Stimulated activated CD4-positive, alpha-beta T cell treated with anti-CD3 and anti-CD28 coated beads, Interleukin-4, amount 100 ng/mL, for 4 hours (primary cell): ENCODE results near the gene FAM136A.
"Not testable (repeated sequence)": the region's sequence is repeated elsewhere in the genome, so short reads cannot be mapped to it uniquely, and the experiment has no call there.

Experiments
- DNase-seq, 2 experiments: peaks; one replicate each; pipeline ENCODE4 v3.0.0-alpha.2; 2020

FAM136A gene

DNA sequence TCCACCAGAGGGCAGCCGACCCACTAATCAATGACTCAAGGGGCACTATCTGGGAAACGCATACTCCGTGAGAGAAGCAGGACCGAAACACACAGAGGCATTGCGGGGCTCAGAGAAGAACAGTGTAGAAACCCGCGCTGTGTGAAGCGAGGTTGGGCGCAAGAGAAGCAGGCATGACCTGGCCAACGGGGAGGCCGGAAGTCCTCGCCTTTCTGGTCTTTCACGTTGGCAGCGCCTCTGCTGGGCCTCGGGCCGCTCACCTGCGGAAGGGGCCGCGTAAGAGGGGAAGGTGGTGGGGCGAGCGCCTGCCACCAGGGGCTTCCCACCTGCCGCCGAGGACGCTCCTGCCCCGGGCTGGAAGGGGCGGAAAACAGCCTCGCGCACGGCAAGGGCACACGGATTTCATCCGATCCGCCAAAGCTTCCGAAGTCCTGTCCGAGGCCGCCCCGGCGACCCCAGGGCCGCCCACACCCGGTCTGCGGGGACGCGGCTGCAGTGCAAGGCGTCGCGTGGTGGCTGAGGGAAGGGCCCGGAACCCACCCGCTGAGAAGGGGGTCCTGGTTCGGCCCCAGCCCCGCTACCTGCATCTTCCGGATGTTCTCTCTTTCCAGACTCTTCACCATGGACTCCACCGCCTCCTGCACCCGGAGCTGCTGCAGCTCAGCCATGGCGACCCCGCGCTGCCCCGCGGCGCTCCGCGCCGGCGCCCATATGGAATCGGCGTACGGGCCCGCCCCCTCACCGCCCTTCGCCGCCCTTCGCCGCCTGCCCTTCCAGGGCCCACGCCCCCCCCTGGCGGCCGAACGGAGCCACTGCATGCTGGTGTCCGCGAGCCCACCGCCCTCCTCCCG is at the start of gene FAM136A:
Gene FAM136A, minus strand, starts transcription at position 724 of the 851 bp plus-strand sequence. Its CDS starts 56 bp downstream, at position 668.
- peak; percentile 84 to 89 for DNase-seq

DNA sequence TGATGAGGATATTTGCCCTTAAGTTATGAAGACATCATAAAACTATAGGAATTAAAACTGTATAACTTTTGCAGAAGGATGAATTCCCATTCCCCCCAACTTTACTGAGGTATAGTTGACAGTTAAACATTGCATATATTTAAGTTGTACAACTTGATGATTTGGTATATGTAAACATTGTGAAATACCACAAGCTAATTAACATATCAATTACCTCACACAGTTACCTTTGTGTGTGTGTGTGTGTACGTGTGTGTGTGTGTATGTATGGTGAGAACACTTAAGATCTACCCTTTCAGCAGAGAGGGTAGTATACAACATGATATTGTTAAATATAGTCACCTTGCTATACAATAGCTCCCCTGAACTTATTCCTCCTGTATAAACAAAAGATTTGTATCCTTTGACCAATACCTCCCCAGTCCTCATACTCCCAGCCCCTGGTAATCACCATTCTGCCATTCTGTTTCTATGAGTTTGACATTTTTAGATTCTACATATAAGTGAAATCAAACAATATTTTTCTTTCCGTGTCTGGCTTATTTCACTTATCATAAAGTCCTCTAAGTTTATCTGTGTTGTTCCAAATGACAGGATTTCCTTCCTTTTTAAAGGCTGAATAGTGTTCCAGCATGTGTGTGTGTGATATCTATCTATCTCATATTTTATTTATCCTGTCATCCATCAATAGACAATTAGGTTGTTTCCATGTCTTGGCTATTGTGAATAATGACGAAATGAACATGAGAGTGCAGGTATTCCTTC is 48.2 kb upstream of the FAM136A start:
- no peak for DNase-seq

DNA sequence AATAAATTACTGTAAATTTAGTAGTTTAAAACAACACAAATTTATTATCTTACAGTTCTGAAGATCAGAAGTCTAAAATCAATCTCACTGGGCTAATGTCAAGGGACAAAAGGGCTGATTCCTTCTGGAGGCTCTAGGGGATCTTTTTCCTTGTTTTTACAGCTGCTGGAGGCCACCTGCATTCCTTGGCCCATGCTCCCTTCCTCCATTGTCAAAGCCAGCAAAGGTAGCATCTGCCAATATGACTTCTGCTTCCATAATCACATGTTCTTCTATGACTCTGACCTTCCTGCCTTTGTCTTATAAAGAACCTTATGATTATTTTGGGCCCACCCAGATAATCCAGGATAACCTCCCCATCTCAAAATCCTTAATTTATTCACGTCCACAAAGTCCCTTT is 46.0 kb upstream of the FAM136A start:
- no peak for DNase-seq

DNA sequence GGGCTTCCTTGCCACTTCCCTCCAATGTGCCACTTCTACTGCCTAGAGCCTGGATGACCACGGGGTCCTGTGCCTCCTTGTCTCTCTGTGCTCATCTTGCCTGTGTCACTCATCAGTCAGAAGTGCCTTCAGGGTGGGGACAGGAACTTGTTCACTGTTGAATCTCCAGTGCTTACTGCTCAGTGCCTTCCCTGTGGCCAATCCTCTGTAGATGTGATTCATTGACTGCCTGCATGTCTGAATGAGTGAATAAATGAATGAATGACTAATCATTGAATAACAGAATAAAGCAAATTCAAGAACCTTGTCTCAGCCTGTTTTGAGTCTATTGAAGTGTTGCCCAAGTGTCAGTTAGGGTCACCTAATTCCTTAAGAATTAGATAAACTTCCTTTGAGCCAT is 42.3 kb upstream of the FAM136A start:
- no peak for DNase-seq

DNA sequence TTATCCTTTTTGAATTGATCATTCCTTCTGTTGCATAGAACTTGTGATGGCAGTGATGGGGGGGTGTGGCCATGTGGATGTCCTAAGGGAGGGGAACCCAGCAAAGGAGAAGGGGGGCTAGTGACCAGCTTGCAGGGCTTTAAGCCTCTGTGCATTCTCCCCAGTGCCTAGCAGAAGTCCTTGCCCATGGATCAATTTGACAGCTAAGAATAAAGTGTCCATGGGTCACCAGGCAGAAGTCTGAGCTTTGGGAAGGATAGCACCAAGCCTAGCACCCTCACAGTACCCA is 39.6 kb upstream of the FAM136A start:
- no peak for DNase-seq

DNA sequence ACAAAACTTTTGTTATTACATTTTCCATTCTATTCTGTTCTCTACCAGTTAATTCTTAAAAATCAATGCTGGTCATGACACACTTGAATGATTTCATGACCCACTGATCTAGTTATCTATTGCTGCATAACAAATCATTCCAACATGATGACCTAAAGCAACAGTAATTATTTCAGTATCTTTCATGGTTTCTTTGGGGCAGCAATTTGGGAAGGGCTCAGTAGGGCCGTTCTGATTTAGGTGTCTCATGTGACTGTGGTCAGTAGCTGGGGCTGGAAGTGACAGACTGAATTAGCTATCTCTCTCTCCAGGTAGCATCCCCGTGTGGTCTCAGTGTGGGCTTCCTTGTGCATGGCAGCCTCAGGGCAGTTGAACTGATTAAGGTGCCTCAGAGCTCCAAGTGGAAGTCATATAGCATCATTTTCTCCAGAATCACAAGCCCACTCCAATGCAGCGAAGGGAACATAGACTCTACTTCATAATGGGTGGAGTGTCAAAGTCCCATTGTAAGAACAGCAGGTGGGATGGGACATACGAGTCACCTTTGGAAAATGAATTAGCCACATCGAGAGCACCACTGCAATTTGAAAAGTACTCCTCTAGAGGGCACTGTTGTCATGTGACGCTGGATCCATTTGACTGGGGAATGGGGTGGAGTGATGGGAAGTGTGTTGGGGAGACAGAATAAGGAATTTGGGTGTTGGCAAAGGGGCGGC is 39.1 kb upstream of the FAM136A start:
- peak; percentile 3 to 14 for DNase-seq

DNA sequence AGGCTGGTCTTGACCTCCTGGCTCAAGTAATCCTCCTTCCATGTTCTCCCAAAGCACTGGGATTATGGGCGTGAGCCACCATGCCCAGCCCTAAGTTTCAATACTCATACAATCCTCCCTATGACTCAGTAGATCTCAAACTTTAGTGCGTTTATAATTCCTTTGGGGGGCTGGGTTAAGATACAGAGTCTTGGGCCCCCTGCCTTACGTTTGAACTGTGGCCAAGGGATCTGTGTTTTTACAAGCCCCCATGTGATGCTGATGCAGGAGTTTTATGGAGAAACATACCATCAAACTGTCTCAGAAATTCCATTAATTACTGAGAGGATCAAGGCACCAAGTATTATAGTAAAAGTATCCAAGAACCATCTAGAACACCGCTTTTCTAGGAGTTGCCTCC is 38.2 kb upstream of the FAM136A start:
- DNase-seq, result no peak

DNA sequence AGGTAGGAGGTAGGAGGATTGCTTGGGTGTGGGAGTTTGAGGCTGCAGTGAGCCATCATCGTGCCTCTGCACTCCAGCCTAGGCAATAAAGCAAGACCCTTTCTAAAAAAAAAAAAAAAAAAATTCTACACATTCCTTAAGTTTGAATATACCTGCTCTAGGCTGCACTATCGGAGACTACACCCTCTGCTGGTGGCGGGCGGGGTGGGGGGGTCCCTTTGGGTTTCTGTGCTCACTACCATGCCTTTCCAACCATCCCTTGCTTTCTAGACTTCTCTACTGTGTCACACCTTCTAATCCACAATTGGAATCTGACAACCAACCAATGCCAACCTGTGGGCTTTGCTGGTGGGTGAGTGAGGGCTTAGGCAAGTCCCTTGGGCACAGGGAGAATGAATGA is 34.7 kb upstream of the FAM136A start:
- DNase-seq, result no peak

DNA sequence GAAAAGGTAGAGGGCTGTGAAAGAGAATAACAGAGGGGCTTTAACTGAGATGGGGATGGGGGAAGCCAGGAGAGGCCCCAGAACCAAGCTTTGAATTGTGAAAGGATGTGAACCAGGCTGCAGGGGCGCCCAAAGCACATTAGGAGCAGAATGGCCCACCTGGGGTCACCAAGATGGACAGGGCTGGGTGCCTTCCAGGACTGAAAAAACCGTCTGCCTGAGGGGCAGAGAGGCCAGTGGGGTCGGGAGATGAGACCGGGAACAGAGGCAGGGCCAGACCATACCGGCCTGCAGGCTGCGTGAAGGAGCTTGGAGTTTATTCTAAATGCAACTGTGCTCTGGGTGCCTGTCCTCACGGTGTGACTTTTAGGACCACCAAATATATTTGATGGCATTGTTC is 29.1 kb upstream of the FAM136A start:
- DNase-seq, result no peak

DNA sequence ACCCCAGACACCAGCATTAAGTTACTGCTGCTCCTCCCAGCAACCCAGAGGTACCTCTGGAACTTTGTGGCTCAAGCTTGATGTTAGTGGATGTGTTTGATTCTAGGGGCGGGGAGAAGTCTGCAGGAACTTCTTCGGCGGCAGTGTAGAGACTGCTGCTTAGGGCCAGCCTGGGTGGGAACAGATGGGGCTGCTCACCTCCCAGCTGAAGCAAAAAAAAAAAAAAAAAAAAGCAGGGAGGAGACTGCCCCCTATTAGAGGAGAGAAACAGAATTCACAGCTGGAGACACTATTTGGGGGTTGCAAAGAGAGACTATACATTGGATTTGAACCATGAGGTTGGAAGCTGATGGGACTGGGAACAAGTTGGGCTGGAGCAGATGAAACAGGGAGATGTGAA is 28.6 kb upstream of the FAM136A start:
- no peak for DNase-seq

DNA sequence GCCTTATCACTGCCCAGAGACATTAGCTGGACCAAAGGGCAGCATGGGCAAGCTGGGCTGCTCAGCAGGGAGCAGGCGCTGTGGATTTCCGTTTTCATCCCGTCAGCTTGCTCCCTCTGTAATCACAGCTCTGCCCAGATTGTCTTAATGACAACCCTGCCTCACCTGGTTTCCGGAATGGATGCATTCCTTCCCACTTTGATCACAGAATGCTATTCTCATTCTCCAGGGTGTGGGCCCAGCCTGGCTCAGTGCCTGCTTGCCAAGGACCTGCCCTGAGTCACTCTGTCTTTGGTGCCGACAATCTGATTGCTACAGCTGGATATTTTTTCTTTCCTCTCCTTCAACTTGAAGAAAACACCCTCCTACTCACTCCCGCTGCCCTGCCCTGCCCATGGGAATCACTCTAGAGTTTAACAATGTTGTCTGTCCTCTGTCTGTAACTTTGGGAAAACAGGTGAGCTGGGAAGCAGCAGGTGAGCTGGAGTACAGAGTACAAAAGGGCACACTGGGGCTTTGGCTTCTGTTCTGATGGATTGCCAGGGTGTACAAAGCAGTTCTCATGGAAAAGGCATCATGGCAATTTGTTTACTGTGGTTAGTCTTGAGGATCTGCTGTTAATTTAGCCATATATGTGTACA is 27.2 kb upstream of the FAM136A start:
- DNase-seq, result no peak

DNA sequence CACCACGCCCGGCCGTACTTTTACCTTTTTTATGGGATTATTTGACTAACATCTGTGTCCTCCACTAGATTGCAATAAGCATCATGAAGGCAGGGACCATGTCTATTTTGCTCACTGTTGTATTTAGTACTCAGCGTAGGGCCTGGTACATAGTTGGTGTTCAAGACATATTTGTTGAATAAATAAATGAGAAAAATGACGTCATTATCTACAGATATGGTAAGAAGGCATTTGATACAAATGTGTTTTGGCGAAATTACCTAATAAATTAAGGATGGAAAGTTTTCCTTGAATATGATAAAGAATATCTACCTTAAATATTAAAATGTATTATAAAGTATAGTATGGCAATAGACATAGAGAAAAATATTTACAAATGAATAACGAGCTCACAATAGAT is 24.0 kb upstream of the FAM136A start:
- no peak for DNase-seq

DNA sequence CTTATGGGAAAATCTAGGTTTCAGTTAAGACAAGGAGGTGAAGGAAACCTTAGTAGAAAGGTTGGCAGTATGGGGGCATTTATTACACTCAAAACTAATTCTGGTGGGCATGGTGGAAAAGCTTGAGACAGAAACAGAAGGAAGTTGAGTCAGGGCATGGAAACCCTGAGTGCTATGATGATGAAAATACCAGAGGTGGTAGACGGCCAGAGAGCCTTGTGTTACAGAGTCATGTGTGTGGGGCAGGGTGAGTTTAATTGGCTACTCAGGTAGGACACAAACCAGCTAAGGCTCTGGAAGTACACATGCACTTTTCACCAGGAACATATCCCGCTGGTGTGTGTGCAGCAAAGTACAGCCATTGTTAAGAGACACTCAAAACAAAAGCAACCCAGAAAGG is 20.7 kb upstream of the FAM136A start:
- no peak for DNase-seq

DNA sequence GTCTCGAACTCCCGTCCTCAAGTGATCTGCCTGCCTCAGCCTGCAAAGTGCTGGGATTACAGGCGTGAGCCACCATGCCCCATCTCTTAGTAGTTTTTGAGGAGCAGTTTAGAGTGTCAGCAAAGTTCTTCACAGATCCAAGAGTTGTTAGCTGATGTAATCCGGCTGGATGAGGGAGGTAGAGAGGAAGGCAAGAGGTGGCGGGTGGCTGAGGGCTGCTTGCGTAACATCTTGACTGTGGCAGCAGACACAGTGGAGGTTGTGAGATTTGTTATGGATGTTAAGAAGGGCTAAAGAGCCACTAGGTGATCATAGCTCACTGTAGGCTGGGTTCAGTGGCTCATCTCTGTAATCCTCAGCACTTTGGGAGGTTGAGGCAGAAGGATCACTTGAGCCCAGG is 19.5 kb upstream of the FAM136A start:
- DNase-seq, result no peak

DNA sequence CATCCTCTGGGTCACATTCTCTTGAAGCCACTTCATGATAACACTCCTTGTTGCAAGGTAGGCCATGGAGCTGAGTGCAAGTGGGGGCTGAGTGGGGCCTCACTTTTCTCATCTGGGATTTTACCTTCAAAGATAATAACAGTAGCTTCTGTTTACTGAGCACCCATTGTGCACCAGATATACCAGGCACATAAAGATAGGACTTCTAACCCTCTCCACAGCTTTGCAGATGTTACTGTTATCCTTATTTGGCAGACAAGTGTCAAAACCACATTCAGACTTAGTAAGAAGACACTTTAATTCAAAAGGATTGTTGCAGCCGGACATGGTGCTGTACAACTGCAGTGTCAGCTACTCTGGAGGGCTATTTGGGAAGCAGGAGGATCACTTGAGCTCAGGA is 12.8 kb upstream of the FAM136A start:
- no peak for DNase-seq

DNA sequence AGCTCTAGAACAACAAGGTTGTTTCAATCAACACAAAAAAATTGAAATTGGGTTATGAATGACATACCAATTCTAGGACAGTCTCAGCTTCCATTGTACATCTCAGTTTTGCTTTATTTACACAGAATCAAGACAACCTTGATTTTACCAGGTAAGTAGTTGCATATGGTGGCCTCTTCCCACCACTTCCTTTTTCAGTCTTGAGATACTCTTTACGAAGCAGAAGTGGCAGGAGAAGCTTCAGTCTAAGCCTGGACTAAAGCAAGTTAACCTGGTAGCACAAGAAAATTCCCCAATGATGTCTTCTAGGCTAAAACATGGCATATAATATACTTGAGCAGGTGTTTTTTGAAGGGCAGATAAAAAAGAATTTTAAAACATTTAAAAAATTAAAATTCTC is 10.7 kb upstream of the FAM136A start:
- DNase-seq, result no peak

DNA sequence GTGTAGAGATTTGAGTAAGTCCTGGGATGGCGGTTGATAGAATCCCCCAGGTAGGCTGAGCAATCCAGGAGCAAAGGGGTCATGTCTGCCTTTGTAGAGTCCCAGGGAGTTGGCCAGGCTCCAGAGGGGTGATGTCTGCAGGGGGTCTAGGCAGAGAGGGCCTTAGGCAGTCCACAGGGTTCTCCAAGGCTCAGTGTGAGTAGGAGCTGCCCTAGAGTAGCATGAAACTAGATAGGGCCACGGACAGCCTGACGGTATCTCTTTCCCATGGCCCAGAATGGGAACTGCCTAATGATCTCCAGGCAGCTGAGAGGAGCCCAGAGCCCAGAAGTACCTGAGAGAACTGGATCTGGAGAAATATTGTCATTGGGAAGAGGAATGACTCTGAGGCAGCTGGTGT is 9.0 kb upstream of the FAM136A start:
- DNase-seq, result no peak

DNA sequence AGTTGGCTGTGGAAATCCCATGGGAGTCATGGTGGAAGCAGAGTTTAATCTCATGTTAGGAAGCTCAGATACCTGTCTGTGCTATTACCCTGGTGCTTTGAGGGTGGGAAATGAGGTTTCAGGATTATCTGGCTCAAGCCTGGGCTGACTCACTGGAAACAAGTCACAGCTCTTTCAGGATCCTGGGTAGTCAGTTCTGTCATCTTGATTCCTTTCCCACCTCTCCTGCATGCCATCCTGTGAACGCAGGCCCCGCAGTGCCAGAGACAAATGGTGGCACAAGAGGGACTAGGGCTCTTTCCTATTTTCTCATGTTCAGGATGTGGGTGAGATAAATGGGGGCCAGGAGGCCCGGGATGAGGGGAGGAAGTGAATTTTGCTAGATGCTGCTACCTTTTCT is 3.7 kb upstream of the FAM136A start:
- DNase-seq, result no peak

DNA sequence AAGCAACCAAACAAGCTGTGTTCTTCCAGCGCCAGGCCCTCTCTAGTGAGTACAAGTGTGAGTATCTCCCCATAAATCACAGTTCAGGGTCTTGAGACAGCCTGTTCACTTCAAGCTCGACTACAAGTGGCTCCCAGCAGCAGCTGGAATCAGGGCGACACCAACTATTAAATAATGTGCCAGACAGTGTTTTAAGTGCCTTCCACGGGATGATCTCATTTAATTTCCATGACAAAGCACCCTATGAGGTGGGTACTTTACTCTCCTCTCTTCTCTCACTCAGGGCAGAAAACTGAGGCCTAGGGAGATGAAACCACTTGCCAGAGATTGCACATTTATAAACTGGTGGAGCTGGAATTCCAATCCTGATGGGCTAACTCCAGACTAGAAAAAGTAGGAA is 2.6 kb upstream of the FAM136A start:
- no peak for DNase-seq

DNA sequence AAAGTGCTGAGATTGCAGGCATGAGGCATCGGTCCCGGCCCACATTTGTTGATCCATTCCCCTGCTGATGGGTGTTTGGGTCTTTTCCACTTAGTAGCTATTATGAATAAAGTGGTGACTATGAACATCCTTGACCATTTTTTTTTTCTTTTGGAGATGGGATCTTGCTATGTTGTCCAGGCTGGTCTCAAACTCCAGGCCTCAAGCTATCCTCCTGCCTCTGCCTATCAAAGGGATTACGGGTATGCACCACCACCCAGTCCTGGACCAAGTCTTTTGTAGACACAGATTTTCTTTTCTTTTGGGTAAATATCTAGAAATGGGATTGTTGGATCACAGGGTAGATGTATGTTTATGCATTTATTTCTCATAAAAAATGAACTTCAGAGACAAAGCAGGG is 1.3 kb upstream of the FAM136A start:
- no peak for DNase-seq

DNA sequence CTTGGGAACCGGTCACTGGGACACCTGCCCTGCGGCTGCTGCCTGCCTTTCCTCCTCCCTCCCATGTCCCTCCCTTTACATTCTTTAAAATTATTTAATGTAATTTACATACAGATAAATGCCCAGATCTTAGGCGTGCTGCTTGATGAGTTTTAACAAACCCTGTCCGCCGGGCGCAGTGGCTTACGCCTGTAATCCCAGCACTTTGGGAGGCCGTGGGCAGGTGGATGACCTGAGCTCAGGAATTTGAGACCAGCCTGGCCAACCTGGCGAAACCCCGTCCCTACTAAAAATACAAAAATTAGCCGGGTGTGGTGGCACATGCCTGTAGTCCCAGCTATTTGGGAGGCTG is 304 bp upstream of the FAM136A start:
- not testable (repeated sequence) for DNase-seq

DNA sequence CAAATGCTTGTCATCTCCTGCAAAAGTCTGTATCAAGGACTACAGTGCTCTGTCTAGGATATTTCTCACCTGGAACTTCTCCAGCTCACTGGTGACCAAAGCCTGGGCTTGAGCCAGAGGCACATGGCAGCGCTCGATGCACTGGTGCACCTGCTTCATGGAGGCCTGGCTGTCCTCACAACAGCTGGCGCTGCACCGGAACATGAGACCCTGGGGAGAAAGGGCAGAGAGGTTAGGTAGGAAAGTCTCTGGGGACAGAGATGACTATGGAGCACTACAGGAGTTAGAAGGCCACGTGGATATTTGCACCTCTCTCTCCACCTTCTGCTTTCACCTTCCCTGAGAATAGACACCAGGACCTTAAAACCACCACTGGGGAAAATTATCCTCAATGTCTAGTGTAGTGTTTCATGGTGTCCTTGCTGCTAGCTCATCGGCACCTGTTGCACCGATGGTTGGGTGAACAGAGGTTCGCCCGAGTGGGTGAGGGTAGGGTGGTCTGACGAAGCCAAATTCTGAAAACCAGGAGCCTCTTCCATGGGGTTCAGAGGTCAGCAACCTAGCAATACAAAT is 1.0 kb downstream of the FAM136A start:
- DNase-seq, result no peak

DNA sequence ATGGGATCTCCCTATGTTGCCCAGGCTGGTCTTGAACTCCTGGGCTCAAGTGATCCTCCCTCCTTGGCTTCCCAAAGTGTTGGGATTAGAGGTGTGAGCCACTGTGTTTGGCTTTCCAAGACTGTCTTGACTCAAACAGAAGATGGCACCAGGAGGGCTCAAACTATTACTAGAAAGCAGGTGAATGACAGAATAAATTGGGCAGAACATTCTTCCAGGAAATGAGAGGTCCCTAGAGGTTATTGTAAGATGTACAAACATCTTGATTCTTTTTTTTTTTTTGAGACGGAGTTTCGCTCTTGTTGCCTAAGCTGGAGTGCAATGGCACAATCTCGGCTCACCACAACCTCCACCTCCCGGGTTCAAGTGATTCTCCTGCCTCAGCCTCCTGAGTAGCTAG is 4.0 kb downstream of the FAM136A start:
- not testable (repeated sequence) for DNase-seq
